K562 (cell line): ENCODE measurements around the gene RNF26.

Experiments used
- DACH1 ChIP-seq: fragments of 450-650 bp; IDR thresholded peaks from 2 replicates; pipeline ENCODE4 v1.6.1; 2018; ENCODE audit not compliant: partially characterized antibody
- EZH2 ChIP-seq: IDR thresholded peaks from 2 replicates; pipeline ENCODE4 v1.6.1; 2012; ENCODE audit warnings: low read depth, mild to moderate bottlenecking, inconsistent platforms, low read length, borderline replicate concordance
- FOXA1 ChIP-seq: fragments of 450-650 bp; IDR thresholded peaks from 2 replicates; pipeline ENCODE4 v1.6.1; 2016; ENCODE audit warnings: mild to moderate bottlenecking, borderline replicate concordance
- HDAC6 ChIP-seq: IDR thresholded peaks from 2 replicates; pipeline ENCODE4 v1.6.1; 2012; ENCODE audit warnings: low read depth, mild to moderate bottlenecking, control low read depth, inconsistent platforms, low read length, moderate library complexity
- NBN ChIP-seq: fragments of 450-650 bp; IDR thresholded peaks from 2 replicates; pipeline ENCODE4 v1.6.1; 2016; ENCODE audit warnings: low read depth, mild to moderate bottlenecking
- SNAPC5 ChIP-seq: fragments of 250-450 bp; sonication (Bioruptor Pico); IDR thresholded peaks from 2 replicates; pipeline ENCODE4 v1.8.0; 2021; ENCODE audit warnings: moderate library complexity, mild to moderate bottlenecking, inconsistent platforms
- ZBTB1 ChIP-seq: sonication (generic); formaldehyde crosslinking; IDR thresholded peaks from 2 replicates; pipeline ENCODE4 v1.8.1; 2023; ENCODE audit warnings: missing genetic modification reagents, low read depth, mild to moderate bottlenecking, borderline replicate concordance
- ZBTB8A ChIP-seq: fragments of 450-650 bp; IDR thresholded peaks from 2 replicates; pipeline ENCODE4 v1.6.1; 2018; ENCODE audit warnings: mild to moderate bottlenecking, moderate library complexity; ENCODE audit not compliant: partially characterized antibody
- ZFP91 ChIP-seq: sonication (generic); formaldehyde crosslinking; IDR thresholded peaks from 2 replicates; pipeline ENCODE4 v1.8.0; 2022; ENCODE audit warnings: mild to moderate bottlenecking, missing genetic modification reagents

GRCh38 chr11:119299416-119299815 lies 34.9 kb upstream of the RNF26 start:
- TF ChIP-seq FOXA1 (no peak), DACH1 (no peak), NBN (no peak), SNAPC5 (CRISPR knock-in tag) (no peak), ZFP91 (CRISPR knock-in tag) (no peak), HDAC6 (no peak), ZBTB8A (no peak), EZH2 (no peak), ZBTB1 (CRISPR knock-in tag) (no peak)
